GM12872 (cell line): ENCODE results near the gene MRFAP1.

ENCODE experiments used
- TF ChIP-seq, protein P1 (sequence below): IDR thresholded peaks from 3 replicates; pipeline ENCODE4 v1.5.1; 2011; ENCODE audit warnings: low read depth, mild to moderate bottlenecking, low read length, moderate library complexity; ENCODE audit not compliant: insufficient read depth

The MRFAP1 gene

DNA sequence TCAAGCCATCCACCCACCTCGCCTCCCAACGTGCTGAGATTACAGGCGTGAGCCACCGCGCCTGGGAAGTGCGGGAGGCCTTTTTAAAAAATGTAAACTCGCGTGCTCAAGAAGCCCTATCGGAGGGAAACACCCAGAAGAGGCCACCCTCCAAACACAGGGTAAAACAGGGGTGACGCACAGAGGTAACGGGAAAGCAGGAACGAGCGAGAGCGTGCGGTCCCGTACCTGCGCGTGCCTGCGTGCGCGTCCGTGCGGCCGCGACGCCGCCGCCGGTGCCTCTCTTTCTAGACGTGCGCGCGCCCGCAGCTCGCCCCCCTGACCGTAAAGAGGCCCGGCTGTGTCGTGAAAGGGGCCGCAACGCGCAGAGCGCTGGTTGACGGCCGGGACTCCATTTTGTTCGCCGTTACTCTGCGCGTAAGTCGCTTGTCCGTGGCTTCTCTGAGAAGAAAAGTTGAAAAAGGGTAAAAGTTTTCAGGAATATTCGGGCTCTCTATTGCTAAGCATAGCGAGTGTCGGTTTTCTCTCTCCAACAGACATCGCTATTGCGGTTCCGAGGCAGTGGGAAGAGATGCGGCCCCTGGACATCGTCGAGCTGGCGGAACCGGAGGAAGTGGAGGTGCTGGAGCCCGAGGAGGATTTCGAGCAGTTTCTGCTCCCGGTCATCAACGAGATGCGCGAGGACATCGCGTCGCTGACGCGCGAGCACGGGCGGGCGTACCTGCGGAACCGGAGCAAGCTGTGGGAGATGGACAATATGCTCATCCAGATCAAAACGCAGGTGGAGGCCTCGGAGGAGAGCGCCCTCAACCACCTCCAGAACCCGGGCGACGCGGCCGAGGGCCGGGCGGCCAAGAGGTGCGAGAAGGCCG lies at the start of gene MRFAP1:
Gene MRFAP1 (plus strand): TSS at position 394 of the 872 bp plus-strand sequence. CDS start 178 bp downstream, at position 572.
- TF ChIP-seq, protein P1, sequence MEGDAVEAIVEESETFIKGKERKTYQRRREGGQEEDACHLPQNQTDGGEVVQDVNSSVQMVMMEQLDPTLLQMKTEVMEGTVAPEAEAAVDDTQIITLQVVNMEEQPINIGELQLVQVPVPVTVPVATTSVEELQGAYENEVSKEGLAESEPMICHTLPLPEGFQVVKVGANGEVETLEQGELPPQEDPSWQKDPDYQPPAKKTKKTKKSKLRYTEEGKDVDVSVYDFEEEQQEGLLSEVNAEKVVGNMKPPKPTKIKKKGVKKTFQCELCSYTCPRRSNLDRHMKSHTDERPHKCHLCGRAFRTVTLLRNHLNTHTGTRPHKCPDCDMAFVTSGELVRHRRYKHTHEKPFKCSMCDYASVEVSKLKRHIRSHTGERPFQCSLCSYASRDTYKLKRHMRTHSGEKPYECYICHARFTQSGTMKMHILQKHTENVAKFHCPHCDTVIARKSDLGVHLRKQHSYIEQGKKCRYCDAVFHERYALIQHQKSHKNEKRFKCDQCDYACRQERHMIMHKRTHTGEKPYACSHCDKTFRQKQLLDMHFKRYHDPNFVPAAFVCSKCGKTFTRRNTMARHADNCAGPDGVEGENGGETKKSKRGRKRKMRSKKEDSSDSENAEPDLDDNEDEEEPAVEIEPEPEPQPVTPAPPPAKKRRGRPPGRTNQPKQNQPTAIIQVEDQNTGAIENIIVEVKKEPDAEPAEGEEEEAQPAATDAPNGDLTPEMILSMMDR = no peak

DNA sequence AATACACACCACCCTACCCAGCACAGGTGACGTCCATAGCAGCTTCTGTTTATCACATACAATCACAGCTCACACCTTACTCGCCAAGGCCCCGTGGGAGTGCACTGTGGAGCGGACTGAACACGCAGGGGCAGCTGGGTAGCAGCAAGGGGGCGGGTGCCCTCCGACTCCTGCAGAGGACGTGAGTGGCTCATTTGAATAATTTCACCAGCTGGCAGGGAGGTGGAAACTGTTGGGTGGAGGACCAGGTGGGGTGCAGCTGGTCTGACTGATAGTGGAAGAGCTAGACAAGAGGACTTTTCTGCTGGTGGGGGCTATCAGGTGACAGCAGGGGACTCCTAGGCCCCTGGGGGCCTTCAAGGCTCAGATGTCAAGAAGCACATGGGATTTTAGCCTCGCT lies 49.2 kb upstream of the MRFAP1 start:
- TF ChIP-seq, protein P1 = no peak

DNA sequence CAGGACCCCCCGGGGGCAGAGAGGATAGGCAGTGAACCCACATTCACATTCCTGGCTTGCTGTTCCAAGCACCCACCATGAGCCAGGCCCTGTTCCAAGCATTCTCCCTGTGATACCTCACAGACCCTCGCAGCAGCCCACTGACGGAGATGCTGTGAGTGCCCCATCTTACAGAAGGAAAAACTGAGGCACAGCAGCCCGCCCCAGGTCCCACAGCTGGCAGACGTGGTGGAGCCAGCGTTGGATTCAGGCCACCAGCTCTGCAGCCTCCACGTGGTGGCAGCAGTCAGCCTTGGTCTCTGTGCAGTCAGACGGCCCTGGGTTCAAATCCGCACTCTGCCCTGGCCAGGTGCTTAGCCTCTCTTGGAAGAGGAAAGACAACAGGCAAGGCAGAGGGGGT lies 48.7 kb upstream of the MRFAP1 start:
- TF ChIP-seq, protein P1 = 0 out of 3 replicates have a peak, but pooled peaks have one; percentile 17

GRCh38 chr4:6592804-6593563 lies 47.5 kb upstream of the MRFAP1 start:
- TF ChIP-seq, protein P1 = no peak

GRCh38 chr4:6594341-6594740 lies 46.1 kb upstream of the MRFAP1 start:
- TF ChIP-seq, protein P1 = no peak

DNA sequence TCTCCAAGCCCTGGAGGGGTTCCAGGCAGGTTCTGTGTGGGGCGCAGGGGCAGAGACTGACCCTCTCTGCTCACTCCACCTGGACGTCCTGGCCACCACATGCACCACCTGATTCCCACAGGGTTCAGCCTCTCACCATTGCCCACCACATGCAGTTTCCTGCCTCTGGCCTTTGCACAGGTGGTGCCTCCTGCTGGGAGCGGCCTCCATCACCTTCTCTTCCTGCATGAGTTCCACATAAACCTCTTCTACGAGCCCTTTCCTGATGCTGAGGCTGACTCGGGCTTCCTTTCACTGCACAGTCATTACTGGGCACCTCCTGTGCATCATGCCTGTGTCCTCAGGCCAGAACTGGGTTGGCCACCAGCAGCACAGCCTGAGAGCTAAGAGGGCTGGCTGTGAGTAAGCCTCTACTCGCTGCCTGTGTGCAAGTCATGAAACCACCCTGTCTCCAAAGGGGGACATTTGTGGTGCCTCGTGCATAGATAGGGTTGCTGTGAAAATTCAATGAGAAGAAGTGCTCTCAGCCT lies 45.6 kb upstream of the MRFAP1 start:
- TF ChIP-seq, protein P1 = no peak

GRCh38 chr4:6595897-6596537 lies 44.5 kb upstream of the MRFAP1 start:
- TF ChIP-seq, protein P1 = no peak
